Large intestine (tissue), 3 donors: ENCODE results near the gene ZNF688. TPM values are rescaled to one million over a fixed set of nuclear protein-coding genes. Genes with fewer than 3 reads are reported as not detected.
A peak's percentile ranks its signal among the peaks of the same experiment; 100 is the strongest.
"Not testable (repeated sequence)": the region's sequence is repeated elsewhere in the genome, so short reads cannot be mapped to it uniquely, and the experiment has no call there.

ENCODE experiments used
- DNase-seq, 2 donors: peaks; one replicate each; pipeline versions ENCODE4 v3.0.0 to v3.0.0-alpha.2; 2013
- H3K27ac ChIP-seq: one replicate; pipeline ENCODE4 v1.5.1; 2013; ENCODE audit warnings: low read length
- H3K27me3 ChIP-seq: 2 replicates; pipeline ENCODE4 v1.6.1; 2013; ENCODE audit warnings: low read length; ENCODE audit not compliant: control insufficient read depth, insufficient read depth
- H3K36me3 ChIP-seq: 2 replicates; pipeline ENCODE4 v1.6.1; 2013; ENCODE audit warnings: low read length; ENCODE audit not compliant: control insufficient read depth, insufficient read depth
- H3K4me1 ChIP-seq: one replicate; pipeline ENCODE4 v1.6.1; 2013; ENCODE audit warnings: low read length; ENCODE audit not compliant: control insufficient read depth, insufficient read depth
- H3K4me3 ChIP-seq: one replicate; pipeline ENCODE4 v1.5.1; 2013; ENCODE audit warnings: low read length
- H3K9me3 ChIP-seq: one replicate; pipeline ENCODE4 v1.6.1; 2013; ENCODE audit warnings: mild to moderate bottlenecking, low read depth, low read length, moderate library complexity; ENCODE audit not compliant: control insufficient read depth
- WGBS: methylation state at CpG from one replicate; pipeline ENCODE4 v1.1.5; 2013; ENCODE audit warnings: low lambda C conversion rate; ENCODE audit not compliant: insufficient coverage; 5-methylcytosine and 5-hydroxymethylcytosine counted together
- polyA plus RNA-seq: library from polyadenylated mRNA; unstranded; fragments of 120-200 nt; gene quantifications from one replicate; pipeline ENCODE4 v1.2.1, GENCODE V29; 2013

Gene ZNF688
- polyA plus RNA-seq, 1 donor = 15.8 TPM

DNA sequence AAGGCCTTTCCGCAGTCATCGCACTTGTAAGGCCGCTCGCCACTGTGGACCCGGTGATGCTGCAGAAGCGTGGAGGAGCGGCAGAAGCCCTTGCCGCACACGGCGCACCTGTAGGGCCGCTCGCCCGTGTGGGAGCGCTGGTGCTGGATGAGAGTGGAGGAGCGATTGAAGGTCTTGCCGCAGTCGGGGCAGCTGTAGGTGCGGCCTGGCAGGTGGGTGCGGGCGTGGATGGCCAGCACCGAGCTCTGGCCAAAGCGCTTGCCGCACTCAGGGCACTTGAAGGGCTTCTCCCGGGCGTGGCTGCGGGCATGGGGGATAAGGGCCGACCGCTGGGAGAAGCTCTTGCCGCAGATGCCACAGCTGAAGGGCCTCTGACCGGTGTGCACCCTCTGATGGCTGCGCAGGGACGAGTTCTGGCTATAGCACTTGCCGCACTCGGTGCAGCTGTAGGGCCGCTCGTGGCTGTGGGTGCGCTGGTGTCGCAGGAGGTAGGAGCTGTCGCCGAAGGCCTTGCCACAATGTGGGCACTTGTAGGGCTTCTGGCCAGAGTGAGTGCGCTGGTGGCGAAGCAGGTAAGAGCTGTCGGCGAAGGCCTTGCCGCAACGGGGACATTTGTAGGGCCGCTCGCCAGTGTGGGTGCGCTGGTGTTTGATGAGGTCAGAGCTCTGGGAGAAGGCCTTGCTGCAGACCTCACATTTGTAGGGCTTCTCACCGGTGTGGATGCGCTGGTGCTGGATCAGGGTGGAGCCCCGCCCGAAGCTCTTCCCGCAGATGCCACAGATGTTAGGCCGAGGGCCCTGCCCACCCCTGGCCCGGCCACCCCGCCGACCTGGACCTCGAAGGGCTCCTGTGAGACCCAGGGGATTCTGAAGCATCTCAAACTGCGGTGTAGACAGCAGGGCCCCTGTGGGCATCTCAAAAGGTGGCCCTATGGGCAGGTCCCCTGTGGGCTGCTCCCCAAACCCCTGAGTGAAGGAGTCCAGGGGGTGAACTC, 46.6 kb downstream of the ZNF688 start:
- peak in 1 of 2 donors; percentile 11 for DNase-seq
- Histone ChIP-seq H3K4me3 (no peak overlapping the region), H3K36me3 (peaks cover 14% of the 10 kb centered on the region), H3K4me1 (peaks cover 41% of the 10 kb centered on the region), H3K9me3 (peaks cover 14% of the 10 kb centered on the region), H3K27me3 (no peaks in the 10 kb centered on the region), H3K27ac (no peak overlapping the region)
- no CpG with 5 or more reads among the region's 60 CpGs for WGBS

DNA sequence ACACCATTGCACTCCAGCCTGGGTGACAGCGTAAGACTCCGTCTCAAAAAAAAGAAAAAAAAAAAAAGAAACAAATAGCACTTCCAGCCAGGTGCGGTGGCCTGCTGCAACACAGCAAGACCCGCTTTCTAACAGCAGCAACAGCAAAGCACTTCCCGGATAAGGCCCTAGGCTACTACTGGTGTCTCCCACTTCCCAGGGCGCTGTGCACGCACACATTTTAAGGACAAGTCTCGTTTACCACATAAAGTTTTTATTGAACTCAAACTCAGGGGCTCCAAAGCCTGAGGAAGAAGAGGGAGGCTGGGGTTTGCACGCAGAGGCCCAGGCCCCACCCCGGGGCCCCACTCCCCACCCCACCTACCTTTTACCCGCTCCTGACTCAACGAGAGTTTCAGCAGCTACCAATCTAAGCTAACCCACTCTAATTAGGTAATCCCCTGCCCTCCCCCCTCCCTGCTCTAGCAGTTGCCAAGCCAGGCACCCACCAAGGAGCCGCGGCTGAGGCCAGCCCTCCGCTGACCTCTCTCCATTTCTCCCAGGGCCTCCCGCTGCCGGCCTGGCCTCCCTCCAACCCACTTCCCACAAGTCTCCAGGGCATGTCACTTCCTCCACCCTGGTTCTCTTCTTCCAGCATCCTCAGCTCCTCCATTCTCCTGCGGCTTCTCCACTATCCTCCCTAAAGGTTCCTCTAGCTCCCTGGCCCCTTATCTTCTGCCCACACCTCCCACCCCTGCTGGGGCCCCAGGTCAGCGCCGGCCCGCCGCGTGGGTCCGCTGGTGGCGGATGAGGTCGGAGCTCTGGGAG, 47.5 kb downstream of the ZNF688 start:
- WGBS = no CpG with 5 or more reads among the region's 26 CpGs
- DNase-seq = no peak
- Histone ChIP-seq H3K4me3 (no peak overlapping the region), H3K4me1 (peaks cover 42% of the 10 kb centered on the region), H3K9me3 (peaks cover 14% of the 10 kb centered on the region), H3K36me3 (peaks cover 14% of the 10 kb centered on the region), H3K27ac (no peak overlapping the region), H3K27me3 (no peaks in the 10 kb centered on the region)

DNA sequence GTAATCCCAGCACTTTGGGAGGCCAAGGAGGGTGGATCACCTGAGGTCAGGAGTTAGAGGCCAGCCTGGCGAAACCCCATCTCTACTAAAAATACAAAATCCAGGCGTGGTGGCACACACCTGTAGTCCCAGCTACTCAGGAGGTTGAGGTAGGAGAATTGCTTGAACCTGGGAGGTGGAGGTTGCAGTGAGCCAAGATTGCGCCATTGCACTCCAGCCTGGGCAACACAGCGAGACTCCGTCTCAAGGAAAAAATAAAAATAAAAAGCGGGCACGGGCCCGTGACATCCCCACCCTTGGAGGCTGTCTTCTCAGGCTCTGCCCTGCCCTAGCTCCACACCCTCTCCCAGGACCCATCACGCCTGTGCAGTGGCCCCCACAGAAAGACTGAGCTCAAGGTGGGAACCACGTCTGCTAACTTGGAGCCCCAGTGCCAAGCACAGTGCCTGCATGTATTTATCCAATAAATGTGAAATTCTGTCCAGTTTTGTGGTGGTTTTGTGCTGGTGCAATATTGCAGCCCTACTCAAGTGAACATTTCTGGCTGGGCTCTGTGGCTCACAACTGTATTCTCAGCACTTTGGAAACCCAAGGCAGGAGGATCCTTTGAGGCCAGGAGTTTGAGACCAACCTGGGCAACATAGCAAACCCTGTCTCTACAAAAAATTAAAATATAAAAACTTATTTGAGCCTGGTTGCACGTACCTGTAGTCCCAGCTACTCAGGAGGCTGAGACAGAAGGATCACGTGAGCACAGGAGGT, 48.6 kb downstream of the ZNF688 start:
- DNase-seq = not testable (repeated sequence)
- WGBS = 100% methylated on average over 1 of the region's 12 CpGs

DNA sequence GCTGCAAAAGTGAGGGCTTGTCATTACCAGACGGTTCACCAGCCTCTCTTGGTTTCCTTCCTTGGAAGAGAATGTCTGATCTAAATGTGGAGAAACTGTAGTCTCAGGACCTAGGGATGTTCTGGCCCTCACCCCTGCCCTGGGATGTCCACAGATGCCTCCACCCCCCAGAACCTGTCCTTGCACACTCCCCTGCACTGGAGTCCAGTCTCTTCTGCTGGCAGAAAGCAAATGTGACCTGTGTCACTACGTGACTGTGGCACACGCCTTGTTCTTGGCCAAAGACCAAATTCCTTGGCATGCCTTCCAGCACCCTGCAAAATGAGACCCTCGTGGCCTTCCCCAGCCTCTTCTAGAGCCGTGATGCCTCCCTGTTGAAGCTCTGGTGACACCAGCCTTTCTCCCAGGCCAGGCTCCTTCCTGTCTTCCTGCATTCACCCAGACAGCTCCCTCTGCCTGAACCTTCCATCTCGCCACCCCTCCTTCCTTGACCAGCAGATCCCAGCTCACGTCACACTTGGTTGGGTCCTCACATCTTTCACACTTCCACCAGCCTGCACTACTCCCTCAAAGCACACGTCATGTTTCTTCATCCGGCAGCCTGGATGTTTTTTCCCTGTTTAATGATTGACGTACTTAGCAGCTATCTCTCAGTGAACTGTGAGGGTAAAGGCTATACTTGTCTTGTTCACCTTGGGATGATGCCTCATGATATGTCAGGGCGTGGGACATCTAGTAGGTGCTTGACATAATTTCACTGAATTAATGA, 49.5 kb downstream of the ZNF688 start:
- H3K4me3 ChIP-seq = no peak overlapping the region
- peak overlapping the region; percentile 75 for H3K27ac ChIP-seq
- DNase-seq = peak; percentile 88 to 94
- peaks cover 14% of the 10 kb centered on the region for H3K36me3 ChIP-seq
- H3K9me3 ChIP-seq = peaks cover 14% of the 10 kb centered on the region
- no peaks in the 10 kb centered on the region for H3K27me3 ChIP-seq
- peaks cover 32% of the 10 kb centered on the region for H3K4me1 ChIP-seq
- WGBS = 14% methylated on average over 2 of the region's 11 CpGs

More for the DNA sequence above, 48.6 kb downstream of the ZNF688 start:
- peaks cover 14% of the 10 kb centered on the region for H3K9me3 ChIP-seq
- H3K36me3 ChIP-seq = peaks cover 14% of the 10 kb centered on the region
- H3K27me3 ChIP-seq, H3K4me3 ChIP-seq: not testable (repeated sequence)
- H3K4me1 ChIP-seq = peaks cover 37% of the 10 kb centered on the region
- peak overlapping the region; percentile 75 for H3K27ac ChIP-seq

DNA sequence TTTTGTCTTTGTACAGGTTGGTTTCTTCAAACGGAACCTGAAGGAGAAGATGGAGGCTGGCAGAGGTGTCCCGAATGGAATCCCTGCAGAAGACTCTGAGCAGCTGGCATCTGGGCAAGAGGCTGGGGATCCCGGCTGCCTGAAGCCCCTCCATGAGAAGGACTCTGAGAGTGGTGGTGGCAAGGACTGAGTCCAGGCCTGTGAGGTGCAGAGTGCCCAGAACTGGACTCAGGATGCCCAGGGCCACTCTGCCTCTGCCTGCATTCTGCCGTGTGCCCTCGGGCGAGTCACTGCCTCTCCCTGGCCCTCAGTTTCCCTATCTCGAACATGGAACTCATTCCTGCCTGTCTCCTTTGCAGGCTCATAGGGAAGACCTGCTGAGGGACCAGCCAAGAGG, 50.0 kb downstream of the ZNF688 start:
- Histone ChIP-seq H3K9me3 (peaks cover 14% of the 10 kb centered on the region), H3K36me3 (peaks cover 14% of the 10 kb centered on the region), H3K4me3 (no peak overlapping the region), H3K4me1 (peaks cover 32% of the 10 kb centered on the region), H3K27ac (peak overlapping the region; percentile 75), H3K27me3 (no peaks in the 10 kb centered on the region)
- DNase-seq = no peak
- WGBS = no CpG with 5 or more reads among the region's 7 CpGs

Other genes starting within 250 kb of the ZNF688 start
- 43.5 TPM for gene CD2BP2, start 216.4 kb downstream of the ZNF688 start, polyA plus RNA-seq
- gene TBC1D10B, start 201.2 kb downstream of the ZNF688 start, polyA plus RNA-seq = 41.5 TPM
- 14.6 TPM for gene MYL11, start 196.9 kb downstream of the ZNF688 start, polyA plus RNA-seq
- gene SEPTIN1, start 189.2 kb downstream of the ZNF688 start, polyA plus RNA-seq = 5.4 TPM
- gene ZNF48, start 176.3 kb downstream of the ZNF688 start, polyA plus RNA-seq = 6.4 TPM
- gene ZNF771, start 164.1 kb downstream of the ZNF688 start, polyA plus RNA-seq = 4.0 TPM
- 41.6 TPM for gene DCTPP1, start 141.7 kb downstream of the ZNF688 start, polyA plus RNA-seq
- 85.3 TPM for gene SEPHS2, start 125.8 kb downstream of the ZNF688 start, polyA plus RNA-seq
- 3.8 TPM for gene ITGAL, start 99.0 kb downstream of the ZNF688 start, polyA plus RNA-seq
- gene ZNF768, start 45.1 kb downstream of the ZNF688 start, polyA plus RNA-seq = 53.1 TPM
- 9.4 TPM for gene ZNF747, start 36.9 kb downstream of the ZNF688 start, polyA plus RNA-seq
- gene ZNF764, start 13.3 kb downstream of the ZNF688 start, polyA plus RNA-seq = 21.2 TPM
- 22.7 TPM for gene ZNF785, start 14.0 kb upstream of the ZNF688 start, polyA plus RNA-seq
- 8.6 TPM for gene ZNF689, start 38.7 kb upstream of the ZNF688 start, polyA plus RNA-seq
- 35.0 TPM for gene PRR14, start 79.2 kb upstream of the ZNF688 start, polyA plus RNA-seq
- 97.6 TPM for gene FBRS, start 86.7 kb upstream of the ZNF688 start, polyA plus RNA-seq
- gene SRCAP, start 127.5 kb upstream of the ZNF688 start, polyA plus RNA-seq = 36.8 TPM
- gene PHKG2, start 176.7 kb upstream of the ZNF688 start, polyA plus RNA-seq = 38.2 TPM
- 4.2 TPM for gene CFAP119, start 190.3 kb upstream of the ZNF688 start, polyA plus RNA-seq
- gene RNF40, start 190.6 kb upstream of the ZNF688 start, polyA plus RNA-seq = 84.5 TPM
- gene ZNF629, start 215.5 kb upstream of the ZNF688 start, polyA plus RNA-seq = 15.4 TPM